HepG2 (cell line): Measurements from ENCODE around the gene DDX50. TPM values are rescaled to one million over a fixed set of nuclear protein-coding genes. Genes with fewer than 3 reads are reported as not detected.
A peak's percentile ranks its signal among the peaks of the same experiment; 100 is the strongest.

Source experiments
- ATAC-seq: fragments of 200-7000 bp; cut with Tn5 transposase; 3 replicates; pipeline ENCODE4 v1.9.1; 2020; ENCODE audit warnings: mild to moderate bottlenecking, moderate library complexity
- BruUV-seq: library from RNA; stranded (reverse); fragments of 400-500 nt; replicated peaks from 2 replicates; lab custom pipeline; 2021; lab: Mats Ljungman, UMichigan
- CTCF ChIA-PET: fragments of 300-600 bp; formaldehyde crosslinking; extraction: SDS; loops from one replicate; lab custom pipeline; 2021; ENCODE audit warnings: low total read pairs, inconsistent platforms, low intra/inter-chr PET ratio; lab: Yijun Ruan, JAX
- POLR2A ChIA-PET: fragments of 350-600 bp; sonication (Branson Sonifier 250); formaldehyde crosslinking; loops from one replicate; lab custom pipeline; 2020; ENCODE audit warnings: antibody characterized with exemption, inconsistent platforms; lab: Yijun Ruan, JAX
- DNase-seq: peaks from one replicate; pipeline ENCODE4 v3.0.0-alpha.2; 2015; ENCODE audit warnings: low spot score
- FAIRE-seq: peaks from 3 replicates; lab custom pipeline; 2011; peaks lifted over from hg19 to GRCh38; lab: Jason Lieb, UNC
- H2AFZ ChIP-seq: one replicate; pipeline ENCODE4 v1.6.1; 2011; ENCODE audit warnings: low read length, inconsistent platforms
- H3K27ac ChIP-seq: fragments of 300-600 bp; 3 replicates; pipeline ENCODE4 v1.8.0; 2011; ENCODE audit warnings: mixed run types, mild to moderate bottlenecking, mixed read lengths, low read length, inconsistent platforms; ENCODE audit not compliant: insufficient read depth; ENCODE audit errors: extremely low read length
- H3K27me3 ChIP-seq, 2 experiments: fragments of 200-600 bp in 1 of 2; 2 replicates in 1 of 2; 3 replicates in 1 of 2; pipeline versions ENCODE4 v1.6.0 to v1.8.0; 2011; ENCODE audit warnings: low read length in 2 of 2, mild to moderate bottlenecking in 2 of 2, moderate library complexity in 2 of 2, inconsistent platforms in 1 of 2; ENCODE audit not compliant: insufficient read depth in 2 of 2, control insufficient read depth in 1 of 2
- H3K36me3 ChIP-seq, 2 experiments: fragments of 200-600 bp in 1 of 2; replicated peaks in 1 of 2; 2 replicates in 1 of 2; 3 replicates in 1 of 2; pipeline versions ENCODE4 v1.5.1 to v1.8.0; 2011; ENCODE audit warnings: low read length in 2 of 2, inconsistent platforms in 1 of 2; ENCODE audit not compliant: insufficient read depth in 2 of 2, control insufficient read depth in 1 of 2
- H3K4me1 ChIP-seq: 2 replicates; pipeline ENCODE4 v1.5.1; 2012; ENCODE audit warnings: low read length, inconsistent platforms; ENCODE audit not compliant: insufficient read depth
- H3K4me2 ChIP-seq: 2 replicates; pipeline ENCODE4 v1.6.0; 2011; ENCODE audit warnings: low read depth, low read length, inconsistent platforms
- H3K4me3 ChIP-seq, 3 experiments: fragments of 200-600 bp in 1 of 3; sonication (generic), shearing (Covaris generic) in 1 of 3; replicated peaks in 1 of 3; 2 replicates each; pipeline ENCODE4 v1.5.1; 2011 to 2016; ENCODE audit warnings: low read length in 3 of 3, inconsistent platforms in 2 of 3, low read depth in 2 of 3, mild to moderate bottlenecking in 2 of 3, control low read depth in 1 of 3, mixed read lengths in 1 of 3; ENCODE audit not compliant: insufficient read depth in 1 of 3
- H3K79me2 ChIP-seq: one replicate; pipeline ENCODE4 v1.6.1; 2011; ENCODE audit warnings: low read length, inconsistent platforms; ENCODE audit not compliant: insufficient read depth
- H3K9ac ChIP-seq: 2 replicates; pipeline ENCODE4 v1.6.0; 2011; ENCODE audit warnings: mild to moderate bottlenecking, low read depth, low read length, inconsistent platforms; ENCODE audit not compliant: insufficient read depth
- H3K9me3 ChIP-seq: 2 replicates; pipeline ENCODE4 v1.5.1; 2012; ENCODE audit warnings: mild to moderate bottlenecking, low read length
- H4K20me1 ChIP-seq: 2 replicates; pipeline ENCODE4 v1.6.0; 2011; ENCODE audit warnings: inconsistent platforms, mild to moderate bottlenecking, low read length, moderate library complexity; ENCODE audit not compliant: insufficient read depth
- CEBPB ChIP-seq: IDR thresholded peaks from 2 replicates; pipeline ENCODE4 v1.6.1; 2011; ENCODE audit warnings: low read depth, low read length, improper control_type of control experiment, borderline replicate concordance
- CEBPG ChIP-seq: IDR thresholded peaks from 2 replicates; pipeline ENCODE4 v1.6.1; 2016
- GATAD2A ChIP-seq: IDR thresholded peaks from 2 replicates; pipeline ENCODE4 v1.6.1; 2016
- SNAI1 ChIP-seq: sonication (generic); formaldehyde crosslinking; IDR thresholded peaks from 2 replicates; pipeline ENCODE4 v1.5.0; 2020; ENCODE audit warnings: mild to moderate bottlenecking, missing genetic modification reagents, borderline replicate concordance
- ZFP82 ChIP-seq: sonication (generic); formaldehyde crosslinking; IDR thresholded peaks from 2 replicates; pipeline ENCODE4 v1.5.1; 2020; ENCODE audit warnings: mild to moderate bottlenecking, missing genetic modification reagents, borderline replicate concordance
- ZNF160 ChIP-seq: sonication (generic); formaldehyde crosslinking; IDR thresholded peaks from 2 replicates; pipeline ENCODE4 v1.8.0; 2022; ENCODE audit warnings: mild to moderate bottlenecking, inconsistent platforms, missing genetic modification reagents
- WGBS: methylation state at CpG from one replicate; pipeline ENCODE4 v1.1.6; 2017; ENCODE audit warnings: low lambda C conversion rate; 5-methylcytosine and 5-hydroxymethylcytosine counted together
- in situ Hi-C: cut with HindIII; loops from 2 replicates; pipeline ENCODE4 v1.10.0; 2017; ENCODE audit warnings: low pct_unique_long_range_greater_than_20kb; ENCODE audit not compliant: extremely low pct_ligation_motif_present
- intact Hi-C: fragments of 100-400 bp; cut with micrococcal nuclease; formaldehyde crosslinking; loops from one replicate; pipeline ENCODE4 v1.10.0; 2022; ENCODE audit not compliant: unreplicated experiment
- polyA plus RNA-seq, 8 experiments: library from polyadenylated mRNA; depleted of rRNA in 3 of 8; stranded (reverse) in 7 of 8; unstranded in 1 of 8; fragments of >200 nt; fragmentation: Illumina TruSeq in 4 of 8; extraction: Trizol in 4 of 8; gene quantifications; 2 replicates each; pipeline versions ENCODE4 v1.2.1 to v1.2.3, GENCODE V29; 2011 to 2016; ENCODE audit warnings: low read depth in 4 of 8, missing spikeins in 1 of 8, mixed read lengths in 1 of 8; ENCODE audit not compliant: insufficient read depth in 1 of 8
- total RNA-seq, 5 experiments: library from RNA; depleted of rRNA; stranded (reverse); fragments of >200 nt; fragmentation: Illumina TruSeq; extraction: Trizol; gene quantifications; 2 replicates each; pipeline ENCODE4 v1.2.3, GENCODE V29; 2016; ENCODE audit warnings: low read depth in 1 of 5

DDX50 gene
- total and polyA plus RNA-seq, 2 of the 13 experiments (the other 11 are each of a cell fraction or from before 2014, with no cell fraction given) = 19.0 to 38.2 TPM

- ATAC-seq (no peak), FAIRE-seq (no peak), DNase-seq (no peak)
- no peak overlapping the region for H2AFZ ChIP-seq
- ChIA-PET CTCF (no interaction called here), POLR2A (interaction anchor here (2.1 kb wide), 1 partner anchor 21 kb away, joined by 10 read pairs; the partner anchor contains the start of gene DDX50)
- 98% methylated on average over 4 of the region's 4 CpGs for WGBS
- intact Hi-C loops = no loop called here
- BruUV-seq = no TSS peak
- peaks cover 1 to 5% of the 10 kb centered on the region in 2 experiments; a peak in 3 of 5 replicates for H3K36me3 ChIP-seq
- H4K20me1 ChIP-seq = no peaks in the 10 kb centered on the region
- in situ Hi-C loops = no loop called here
- no peak overlapping the region for H3K4me3 ChIP-seq
- no peak overlapping the region for H3K4me2 ChIP-seq
- no peaks in the 10 kb centered on the region for H3K79me2 ChIP-seq
- TF ChIP-seq GATAD2A (CRISPR knock-in tag) (no peak), SNAI1 (CRISPR knock-in tag) (no peak), ZFP82 (CRISPR knock-in tag) (no peak)
- H3K4me1 ChIP-seq = peaks cover 56% of the 10 kb centered on the region
- no peaks in the 10 kb centered on the region for H3K27me3 ChIP-seq
- no peak overlapping the region for H3K9ac ChIP-seq
- no peak overlapping the region for H3K27ac ChIP-seq
- H3K9me3 ChIP-seq = no peaks in the 10 kb centered on the region
Observed at GRCh38 chr10:68880181-68880580, 20.9 kb upstream of the DDX50 start.

GRCh38 chr10:68895041-68895440, 6.1 kb upstream of the DDX50 start:
- Histone ChIP-seq H3K27me3 (no peaks in the 10 kb centered on the region), H3K4me2 (no peak overlapping the region), H3K36me3 (no peaks in the 10 kb centered on the region), H4K20me1 (no peaks in the 10 kb centered on the region), H3K9ac (no peak overlapping the region), H3K27ac (no peak overlapping the region), H2AFZ (no peak overlapping the region), H3K4me3 (no peak overlapping the region), H3K4me1 (peaks cover 7% of the 10 kb centered on the region)
- no TSS peak for BruUV-seq
- CTCF ChIA-PET = no interaction called here
- DNase-seq = no peak
- 95% methylated on average over 2 of the region's 2 CpGs for WGBS
- no peak for FAIRE-seq
- in situ Hi-C loops = no loop called here
- TF ChIP-seq CEBPG (CRISPR knock-in tag) (peak; percentile 51; the same call in 1 of the 2 replicates), CEBPB (peak; percentile 86), ZNF160 (no peak)
- TF ChIP-seq, all 625 proteins: peak for 2
- no peak for ATAC-seq
- POLR2A ChIA-PET = no interaction called here
- no peaks in the 10 kb centered on the region for H3K9me3 ChIP-seq
- intact Hi-C loops = loop anchor here (10.0 kb wide), 1 partner anchor 100 kb away; no protein-coding TSS in a partner anchor
- no peaks in the 10 kb centered on the region for H3K79me2 ChIP-seq
